ENCODE measurements around the gene EIPR1. TPM values are rescaled to one million over a fixed set of nuclear protein-coding genes. Genes with fewer than 3 reads are reported as not detected.

EIPR1 gene
- total and polyA plus RNA-seq, 2 of the 4 experiments (the other 2 are of a cell fraction) = 46.5 to 67.4 TPM

DNA sequence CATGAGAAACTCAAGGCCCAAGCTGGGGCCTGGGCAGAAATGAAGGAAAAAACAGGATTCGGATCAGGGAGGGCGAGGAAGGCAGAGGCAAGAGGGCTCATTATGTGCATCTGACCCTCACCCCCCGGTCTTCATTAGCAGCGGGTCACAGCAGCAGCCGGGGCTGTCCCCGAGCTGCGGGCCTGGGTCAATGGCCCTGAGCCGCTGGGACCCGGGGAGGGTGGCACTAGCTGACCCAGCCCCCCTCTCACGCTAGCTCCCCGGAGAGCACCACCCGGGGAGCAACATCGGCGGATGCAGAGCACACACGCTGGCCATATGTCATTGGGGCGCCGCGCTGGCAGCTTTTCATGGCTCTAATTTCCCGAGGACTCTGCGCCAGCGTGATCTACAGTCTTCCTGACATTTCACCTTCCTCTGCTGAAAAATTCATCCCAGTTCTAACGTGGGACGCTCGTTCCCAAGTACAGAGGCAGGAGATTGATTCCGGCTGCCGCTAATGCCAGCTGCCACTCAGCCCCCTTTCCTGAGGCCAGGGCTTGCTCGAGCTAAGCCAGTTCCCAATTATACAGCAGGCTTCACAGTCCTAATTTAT is 63.7 kb downstream of the EIPR1 start:
- CTCF ChIA-PET = no interaction called here
- no peak overlapping the region for H3K56ac ChIP-seq (ENCODE audit: extremely low read depth, insufficient read depth, low read length)
- no peak overlapping the region for H3K14ac ChIP-seq (replicated peaks; ENCODE audit: low read depth, low read length)
- H4K8ac ChIP-seq (ENCODE audit: low read depth in 2 of 2, low read length in 2 of 2) = no peak overlapping the region
- no peak overlapping the region for H3K4me3 ChIP-seq (ENCODE audit: insufficient read depth, low read depth, low read length)
- in situ Hi-C loops (cut with MboI; ENCODE audit: low sequenced_read_pairs) (no loop called here), dilution Hi-C loops (cut with HindIII; ENCODE audit: low sequenced_read_pairs, unreplicated experiment) (no loop called here), intact Hi-C loops (cut with micrococcal nuclease) (no loop called here)
- H2BK5ac ChIP-seq (ENCODE audit: low read depth, low read length, poor library complexity, severe bottlenecking) = no peak overlapping the region
- H3K4ac ChIP-seq (ENCODE audit: low read depth, low read length) = no peak overlapping the region
- H3K27ac ChIP-seq (ENCODE audit: insufficient read depth, low read length) = no peak overlapping the region
- peaks cover 5% of the 10 kb centered on the region; the same call in 1 of the 2 replicates for H3K9me1 ChIP-seq (ENCODE audit: insufficient read depth, low read length)
- H4K91ac ChIP-seq (ENCODE audit: insufficient read depth, low read depth, low read length) = no peak overlapping the region
- H2AK9ac ChIP-seq (replicated peaks; ENCODE audit: low read depth, low read length, poor library complexity) = no peak overlapping the region
- H3K36me3 ChIP-seq (ENCODE audit: control insufficient read depth, insufficient read depth, low read length) = no peaks in the 10 kb centered on the region
- H2AFZ ChIP-seq (replicated peaks; ENCODE audit: low read length, poor library complexity) = no peak overlapping the region
- H3K4me1 ChIP-seq (ENCODE audit: control insufficient read depth, insufficient read depth, low read length) = peaks cover 2% of the 10 kb centered on the region; the same call in 1 of the 2 replicates
- H3K9me3 ChIP-seq (ENCODE audit: control insufficient read depth, insufficient read depth, low read length) = no peaks in the 10 kb centered on the region
- no peak overlapping the region for H3K4me2 ChIP-seq (ENCODE audit: low read depth, low read length)
- no peak overlapping the region for H4K5ac ChIP-seq (ENCODE audit: low read depth, low read length)
- no peak overlapping the region for H3K9ac ChIP-seq (ENCODE audit: low read depth, low read length)
- no peaks in the 10 kb centered on the region for H3K27me3 ChIP-seq (ENCODE audit: control insufficient read depth, insufficient read depth, low read length)
- H3K79me1 ChIP-seq (ENCODE audit: low read depth in 1 of 2, low read length in 2 of 2) = peaks cover 15 to 24% of the 10 kb centered on the region in 2 experiments
- DNase-seq = no peak
- H2BK15ac ChIP-seq (ENCODE audit: low read depth, low read length) = no peak overlapping the region
- POLR2A ChIA-PET (ENCODE audit: unreplicated experiment) = no interaction called here
- no peak overlapping the region for H3K18ac ChIP-seq (ENCODE audit: low read depth, low read length)
- peaks cover 7% of the 10 kb centered on the region; the same call in 1 of the 2 replicates for H4K20me1 ChIP-seq (ENCODE audit: insufficient read depth, low read length)
- no peak overlapping the region for H2AK5ac ChIP-seq (ENCODE audit: low read depth, low read length)
- H2BK20ac ChIP-seq (ENCODE audit: low read depth, low read length) = no peak overlapping the region
- WGBS, 2 experiments (ENCODE audit: extremely low coverage in 2 of 2, insufficient read length in 1 of 2) = 33% methylated on average over 23 of the region's 27 CpGs; no CpG with 5 or more reads in 1 of the 2 experiments
- BruUV-seq (replicated peaks) = no TSS peak
- no peak overlapping the region for H3K23ac ChIP-seq (ENCODE audit: low read depth, low read length)
- TF ChIP-seq MAFK (IDR thresholded peaks at IDR 0.05; ENCODE audit: low read depth, low read length) (no peak), CHD1 (IDR thresholded peaks at IDR 0.05; ENCODE audit: low read depth, low read length) (no peak), RCOR1 (IDR thresholded peaks at IDR 0.05; ENCODE audit: insufficient replicate concordance, low read length) (no peak)
- TF ChIP-seq, protein P1, sequence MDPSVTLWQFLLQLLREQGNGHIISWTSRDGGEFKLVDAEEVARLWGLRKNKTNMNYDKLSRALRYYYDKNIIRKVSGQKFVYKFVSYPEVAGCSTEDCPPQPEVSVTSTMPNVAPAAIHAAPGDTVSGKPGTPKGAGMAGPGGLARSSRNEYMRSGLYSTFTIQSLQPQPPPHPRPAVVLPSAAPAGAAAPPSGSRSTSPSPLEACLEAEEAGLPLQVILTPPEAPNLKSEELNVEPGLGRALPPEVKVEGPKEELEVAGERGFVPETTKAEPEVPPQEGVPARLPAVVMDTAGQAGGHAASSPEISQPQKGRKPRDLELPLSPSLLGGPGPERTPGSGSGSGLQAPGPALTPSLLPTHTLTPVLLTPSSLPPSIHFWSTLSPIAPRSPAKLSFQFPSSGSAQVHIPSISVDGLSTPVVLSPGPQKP (IDR thresholded peaks at IDR 0.05; ENCODE audit: borderline replicate concordance, low read depth, low read length) = no peak
- no peak overlapping the region for H2BK120ac ChIP-seq (ENCODE audit: low read depth, low read length)
- ATAC-seq (ENCODE audit: low read depth) = no peak

Measured in IMR-90 (cell line).